Coronary artery (tissue), 2 donors: Measurements from ENCODE around the gene PAX3.

ENCODE experiments used
- DNase-seq: peaks from one replicate; pipeline ENCODE4 v3.0.0-alpha.2; 2017; ENCODE audit warnings: low spot score
- H3K27ac ChIP-seq, 2 donors: fragments of 200-600 bp; sonication (generic); one replicate each; pipeline ENCODE4 v1.5.1; 2016 to 2019
- H3K4me3 ChIP-seq: fragments of 200-600 bp; sonication (generic); 2 replicates; pipeline ENCODE4 v1.5.1; 2016; ENCODE audit warnings: mild to moderate bottlenecking, moderate library complexity
- TF ChIP-seq, protein P1 (sequence below): fragments of 200-600 bp; sonication (generic); IDR thresholded peaks from one replicate; pipeline ENCODE4 v1.5.1; 2019; ENCODE audit warnings: antibody characterized with exemption

The PAX3 gene

DNA sequence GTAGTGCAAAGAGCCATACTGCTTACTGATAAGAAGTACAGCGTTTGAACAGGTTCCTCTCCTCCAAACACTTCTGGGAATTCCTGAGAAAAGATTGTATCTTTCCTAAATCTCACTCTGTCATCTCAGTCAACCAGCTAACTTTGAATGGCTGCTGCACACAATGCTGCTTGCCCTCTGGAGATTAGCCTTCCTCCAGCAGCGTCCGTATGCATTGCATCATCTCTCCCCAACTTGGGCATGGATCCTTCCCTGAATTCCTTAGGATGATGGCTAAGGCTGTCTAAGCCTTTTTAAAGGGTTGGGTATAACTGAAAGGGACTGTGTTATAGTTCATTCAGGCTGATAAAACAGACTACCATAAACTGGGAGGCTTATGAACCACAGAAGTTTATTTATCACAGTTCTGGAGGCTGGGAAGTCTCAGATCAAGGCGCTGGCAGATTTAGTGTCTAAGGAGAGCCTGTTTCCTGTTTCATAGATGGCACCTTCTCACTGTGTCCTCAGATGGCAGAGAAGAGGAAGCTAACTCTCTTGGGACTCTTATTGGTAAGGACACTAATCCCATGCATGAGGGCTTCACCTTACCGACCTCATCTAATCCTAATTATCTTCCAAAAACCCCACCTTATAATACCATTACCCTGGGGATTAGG is 105.3 kb downstream of the PAX3 start:
- no peak for DNase-seq
- H3K4me3 ChIP-seq: no peak overlapping the region
- no peak overlapping the region for H3K27ac ChIP-seq
- TF ChIP-seq, protein P1, sequence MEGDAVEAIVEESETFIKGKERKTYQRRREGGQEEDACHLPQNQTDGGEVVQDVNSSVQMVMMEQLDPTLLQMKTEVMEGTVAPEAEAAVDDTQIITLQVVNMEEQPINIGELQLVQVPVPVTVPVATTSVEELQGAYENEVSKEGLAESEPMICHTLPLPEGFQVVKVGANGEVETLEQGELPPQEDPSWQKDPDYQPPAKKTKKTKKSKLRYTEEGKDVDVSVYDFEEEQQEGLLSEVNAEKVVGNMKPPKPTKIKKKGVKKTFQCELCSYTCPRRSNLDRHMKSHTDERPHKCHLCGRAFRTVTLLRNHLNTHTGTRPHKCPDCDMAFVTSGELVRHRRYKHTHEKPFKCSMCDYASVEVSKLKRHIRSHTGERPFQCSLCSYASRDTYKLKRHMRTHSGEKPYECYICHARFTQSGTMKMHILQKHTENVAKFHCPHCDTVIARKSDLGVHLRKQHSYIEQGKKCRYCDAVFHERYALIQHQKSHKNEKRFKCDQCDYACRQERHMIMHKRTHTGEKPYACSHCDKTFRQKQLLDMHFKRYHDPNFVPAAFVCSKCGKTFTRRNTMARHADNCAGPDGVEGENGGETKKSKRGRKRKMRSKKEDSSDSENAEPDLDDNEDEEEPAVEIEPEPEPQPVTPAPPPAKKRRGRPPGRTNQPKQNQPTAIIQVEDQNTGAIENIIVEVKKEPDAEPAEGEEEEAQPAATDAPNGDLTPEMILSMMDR: no peak

DNA sequence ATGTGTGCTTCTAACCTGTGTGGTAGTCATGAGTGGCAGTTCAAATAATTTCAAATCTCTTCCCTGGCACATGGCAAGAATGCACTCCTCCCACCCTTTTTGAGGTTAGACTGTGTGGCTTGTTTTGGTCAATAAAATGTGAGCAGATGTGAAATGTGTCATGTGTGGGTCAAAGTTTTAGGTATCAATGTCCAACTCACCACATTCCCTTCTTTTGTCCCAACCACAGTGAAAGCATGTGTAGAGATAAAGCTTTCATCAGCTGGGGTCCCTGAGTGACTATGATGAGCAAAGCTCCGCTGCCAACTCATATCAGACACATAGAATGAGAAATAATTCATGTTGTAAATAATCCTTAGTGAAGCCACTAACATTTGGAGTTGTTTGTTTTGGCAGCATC is 118.2 kb downstream of the PAX3 start:
- Histone ChIP-seq H3K27ac (no peak overlapping the region), H3K4me3 (no peak overlapping the region)
- TF ChIP-seq, protein P1: no peak
- DNase-seq: no peak

DNA sequence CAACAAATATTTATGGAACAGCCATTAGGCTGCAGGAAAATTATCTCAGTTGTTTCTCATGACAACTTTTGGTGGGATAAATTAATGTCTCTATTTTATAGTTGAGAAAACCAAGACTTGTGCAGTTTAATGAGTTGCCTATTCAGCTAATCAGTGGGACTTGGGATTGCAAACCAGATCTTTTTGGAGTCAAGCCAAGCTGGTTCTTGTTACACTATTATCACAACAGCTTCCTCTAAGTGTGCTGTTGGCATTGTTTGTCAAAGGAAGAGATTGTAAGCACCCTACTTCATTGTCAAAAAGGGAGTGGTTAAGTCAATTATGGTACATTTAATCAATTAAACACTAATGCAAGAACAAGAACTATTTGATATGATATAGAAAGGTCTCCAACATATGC is 119.2 kb downstream of the PAX3 start:
- TF ChIP-seq, protein P1: no peak
- Histone ChIP-seq H3K27ac (no peak overlapping the region), H3K4me3 (no peak overlapping the region)
- DNase-seq: no peak

DNA sequence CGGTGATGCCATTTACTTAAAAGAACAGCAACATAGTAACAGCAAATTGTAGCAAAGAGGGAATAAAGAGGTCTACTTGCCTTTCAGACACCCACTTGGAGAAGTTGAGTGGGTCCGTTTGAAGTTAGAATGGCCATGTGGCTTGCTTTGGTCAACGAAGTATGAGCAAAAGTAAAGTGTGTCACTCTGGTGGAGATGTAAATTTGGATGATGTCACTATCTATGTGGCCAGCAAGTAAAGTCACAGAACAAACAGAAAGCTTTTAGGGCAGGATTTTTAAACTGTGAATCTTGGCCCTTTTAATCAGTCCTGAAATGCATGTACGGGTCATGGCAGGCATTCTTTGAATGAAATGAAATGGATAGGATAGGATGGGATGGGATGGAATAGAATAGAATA is 120.3 kb downstream of the PAX3 start:
- no peak overlapping the region for H3K4me3 ChIP-seq
- DNase-seq: no peak
- TF ChIP-seq, protein P1: no peak
- no peak overlapping the region for H3K27ac ChIP-seq

GRCh38 chr2:222176890-222177289 is 121.9 kb downstream of the PAX3 start:
- no peak overlapping the region for H3K4me3 ChIP-seq
- no peak for DNase-seq
- TF ChIP-seq, protein P1: no peak
- no peak overlapping the region for H3K27ac ChIP-seq

GRCh38 chr2:222174450-222174849 is 124.3 kb downstream of the PAX3 start:
- no peak for DNase-seq
- TF ChIP-seq, protein P1: no peak
- H3K27ac ChIP-seq: no peak overlapping the region
- no peak overlapping the region for H3K4me3 ChIP-seq

DNA sequence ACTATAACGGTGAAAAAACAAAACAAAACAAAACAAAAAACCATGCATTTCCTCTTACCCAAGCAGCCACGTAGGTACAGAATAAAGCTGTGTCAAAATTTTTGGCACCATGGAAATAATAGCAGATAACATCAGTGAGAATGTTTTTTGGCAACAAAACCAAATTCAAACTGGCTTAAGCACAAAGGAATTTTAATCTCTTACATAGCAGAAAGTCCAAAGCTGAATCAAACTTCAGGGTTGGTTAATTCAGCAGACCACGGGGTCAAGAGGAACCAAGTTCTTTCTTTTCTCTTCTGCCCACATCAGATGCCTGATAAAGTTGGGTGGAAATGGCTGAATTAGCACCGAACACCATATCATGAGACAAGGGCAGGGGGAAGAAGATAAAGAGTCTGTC is 129.5 kb downstream of the PAX3 start:
- TF ChIP-seq, protein P1: no peak
- H3K27ac ChIP-seq: no peak overlapping the region
- H3K4me3 ChIP-seq: no peak overlapping the region
- DNase-seq: no peak
